Effector CD4-positive, alpha-beta T cell (primary cell): Measurements from ENCODE around the gene ETFB.

Source experiments
- DNase-seq: peaks from one replicate; pipeline ENCODE4 v3.0.0-alpha.2; 2020

ETFB gene

GRCh38 chr19:51327066-51328001 is 38.9 kb downstream of the ETFB start:
- DNase-seq, result peak; percentile 25

DNA sequence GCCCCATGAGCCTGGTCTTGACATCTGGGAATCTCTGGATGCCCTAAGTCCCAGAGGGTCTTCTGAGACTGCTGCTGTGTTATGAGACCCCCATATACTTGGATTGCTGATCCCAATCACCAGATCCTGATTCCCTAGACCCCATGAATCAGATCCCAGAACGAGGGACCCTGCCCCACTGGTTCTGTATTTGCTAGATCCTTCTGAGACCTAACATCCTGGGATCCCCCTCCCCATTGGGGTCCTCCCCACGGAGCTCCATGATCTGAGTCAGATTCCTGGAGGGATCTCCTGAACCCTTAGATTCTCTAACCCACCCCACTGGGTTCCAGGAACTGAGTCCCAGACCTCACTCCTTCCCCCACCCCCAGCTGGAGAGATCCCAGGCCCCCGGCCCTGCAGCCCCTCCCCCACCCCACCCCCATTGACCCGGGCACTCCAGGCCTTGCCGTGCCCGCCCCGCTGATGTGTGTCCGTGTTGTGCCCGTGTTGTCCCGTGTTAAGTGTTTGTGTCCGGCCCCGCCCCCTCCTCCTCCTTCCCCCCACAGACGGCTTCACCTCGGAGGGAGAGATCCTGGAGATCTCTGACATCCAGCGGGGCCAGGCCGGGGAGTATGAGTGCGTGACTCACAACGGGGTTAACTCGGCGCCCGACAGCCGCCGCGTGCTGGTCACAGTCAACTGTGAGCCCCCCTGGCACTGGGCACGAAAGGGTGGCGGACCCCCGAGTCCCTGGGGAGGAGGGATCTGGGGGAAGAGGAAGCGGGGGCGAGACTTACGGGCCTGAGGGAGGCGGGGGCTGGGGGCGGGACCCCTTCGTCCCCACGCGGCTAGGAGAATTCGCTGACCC is 39.7 kb downstream of the ETFB start:
- no peak for DNase-seq

GRCh38 chr19:51325161-51325976 is 40.8 kb downstream of the ETFB start:
- DNase-seq, result no peak

- no peak for DNase-seq
Observed at GRCh38 chr19:51324167-51324481, 42.1 kb downstream of the ETFB start.

DNA sequence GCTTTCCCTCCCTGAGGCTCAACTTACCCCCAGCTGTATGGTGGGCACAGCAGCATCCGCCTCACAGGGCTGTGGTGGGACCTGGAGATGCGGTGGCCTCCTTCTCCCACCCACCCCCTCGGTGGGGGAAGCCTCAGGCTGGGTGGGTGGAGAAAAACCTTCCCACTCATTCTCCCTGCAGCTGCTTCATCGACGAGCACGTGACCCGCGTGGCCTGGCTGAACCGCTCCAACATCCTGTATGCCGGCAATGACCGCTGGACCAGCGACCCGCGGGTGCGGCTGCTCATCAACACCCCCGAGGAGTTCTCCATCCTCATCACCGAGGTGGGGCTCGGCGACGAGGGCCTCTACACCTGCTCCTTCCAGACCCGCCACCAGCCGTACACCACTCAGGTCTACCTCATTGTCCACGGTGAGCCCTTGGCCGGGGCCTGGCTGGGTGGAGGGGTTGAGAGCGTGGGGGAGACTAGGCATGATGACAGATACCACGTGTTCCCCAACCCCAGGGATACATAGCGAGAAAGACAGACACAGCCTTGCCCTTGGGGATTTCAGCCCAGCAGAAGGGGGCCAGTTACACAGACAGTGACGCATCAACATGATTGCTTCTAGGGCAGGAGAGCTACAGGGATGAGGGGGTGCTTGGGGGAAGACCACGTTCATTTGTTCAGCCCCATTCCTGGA is 42.6 kb downstream of the ETFB start:
- no peak for DNase-seq

DNA sequence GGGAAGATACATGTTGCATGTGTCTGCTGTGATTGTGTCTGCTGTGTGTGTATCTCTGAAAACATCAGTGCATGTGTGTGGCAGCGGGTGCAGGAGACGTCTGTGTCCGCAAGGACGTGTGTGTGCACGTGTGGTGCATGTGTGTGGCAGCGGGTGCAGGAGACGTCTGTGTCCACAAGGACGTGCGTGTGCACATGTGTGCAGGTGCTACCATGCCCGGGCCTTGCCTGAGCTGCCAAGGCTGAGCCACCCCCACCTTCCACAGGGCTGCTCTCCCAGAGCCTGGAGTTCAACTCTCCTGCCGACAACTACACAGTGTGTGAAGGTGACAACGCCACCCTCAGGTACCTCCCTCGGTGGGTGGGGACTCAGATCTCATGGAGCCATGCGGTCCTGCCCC is 44.4 kb downstream of the ETFB start:
- DNase-seq, result no peak

- no peak for DNase-seq
Observed at GRCh38 chr19:51320280-51320657, 45.9 kb downstream of the ETFB start.

DNA sequence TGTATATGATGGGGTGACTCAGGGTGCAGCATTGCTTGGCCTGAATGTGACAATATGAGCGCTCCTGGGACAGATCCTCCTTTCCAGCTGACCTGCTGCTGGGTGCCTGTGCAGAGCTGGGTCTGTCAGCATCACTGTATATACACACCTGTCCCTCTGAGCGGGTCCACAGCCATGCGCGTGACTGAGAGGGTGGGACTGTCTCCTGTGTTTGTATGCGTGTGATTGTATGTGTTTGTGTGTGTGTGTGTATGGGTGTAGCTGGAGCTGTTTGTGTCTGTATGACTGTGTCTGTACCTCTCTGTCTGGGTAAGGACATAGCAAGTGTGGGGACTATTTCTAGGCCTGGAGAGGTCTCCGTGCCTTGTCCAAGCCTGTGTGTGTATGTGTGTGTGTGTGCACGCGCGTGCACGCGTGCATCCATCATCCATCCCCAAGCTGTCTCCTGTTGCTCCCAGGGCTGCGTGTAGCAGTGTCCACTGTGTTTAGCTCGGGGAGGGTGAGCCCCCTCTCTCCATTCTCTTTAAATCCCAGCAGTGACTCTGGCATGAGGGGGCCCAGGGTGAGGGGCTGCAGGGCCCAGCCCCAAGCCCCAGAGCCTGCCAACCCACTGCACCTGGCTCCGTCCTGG is 46.4 kb downstream of the ETFB start:
- no peak for DNase-seq

GRCh38 chr19:51318687-51319648 is 47.2 kb downstream of the ETFB start:
- no peak for DNase-seq

DNA sequence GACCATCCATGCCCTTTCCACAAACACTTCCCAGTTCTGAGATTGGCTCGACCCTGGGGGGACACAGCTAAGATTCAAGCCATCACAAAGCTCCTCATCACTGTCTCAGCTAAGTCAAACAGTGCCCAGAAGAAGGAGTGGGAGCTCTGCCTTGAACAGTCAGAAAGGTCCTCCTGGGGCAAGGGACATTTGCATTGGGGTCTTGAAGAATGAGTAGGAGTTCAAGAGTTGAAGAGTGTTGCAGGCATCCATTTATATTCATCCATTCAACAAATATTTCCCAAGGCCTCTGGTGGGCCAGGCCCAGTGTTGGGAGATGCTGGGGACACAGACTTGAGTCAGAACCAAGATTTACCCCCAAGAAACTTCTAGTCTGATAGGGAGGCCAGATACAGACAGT is 48.2 kb downstream of the ETFB start:
- DNase-seq, result no peak

DNA sequence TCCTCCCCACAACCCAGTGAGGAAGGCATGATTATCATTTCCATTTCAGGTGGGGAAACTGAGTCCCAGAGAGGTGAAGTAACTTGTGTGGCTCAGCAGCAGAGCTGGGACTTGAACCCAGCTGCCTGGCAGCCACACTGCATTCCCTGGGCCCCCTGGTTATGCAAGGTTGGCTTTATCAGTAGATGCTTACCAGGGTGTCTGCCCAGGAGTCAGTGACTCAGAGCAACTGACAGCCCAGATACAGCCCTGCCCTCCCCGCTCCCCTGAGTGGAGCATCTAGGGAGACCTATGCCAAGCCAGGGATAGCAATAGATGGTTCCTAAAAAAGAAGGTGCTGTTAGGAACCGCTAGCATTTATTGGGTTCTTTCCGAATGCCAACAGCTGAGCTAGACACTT is 48.8 kb downstream of the ETFB start:
- no peak for DNase-seq

GRCh38 chr19:51316688-51317087 is 49.5 kb downstream of the ETFB start:
- DNase-seq, result no peak

DNA sequence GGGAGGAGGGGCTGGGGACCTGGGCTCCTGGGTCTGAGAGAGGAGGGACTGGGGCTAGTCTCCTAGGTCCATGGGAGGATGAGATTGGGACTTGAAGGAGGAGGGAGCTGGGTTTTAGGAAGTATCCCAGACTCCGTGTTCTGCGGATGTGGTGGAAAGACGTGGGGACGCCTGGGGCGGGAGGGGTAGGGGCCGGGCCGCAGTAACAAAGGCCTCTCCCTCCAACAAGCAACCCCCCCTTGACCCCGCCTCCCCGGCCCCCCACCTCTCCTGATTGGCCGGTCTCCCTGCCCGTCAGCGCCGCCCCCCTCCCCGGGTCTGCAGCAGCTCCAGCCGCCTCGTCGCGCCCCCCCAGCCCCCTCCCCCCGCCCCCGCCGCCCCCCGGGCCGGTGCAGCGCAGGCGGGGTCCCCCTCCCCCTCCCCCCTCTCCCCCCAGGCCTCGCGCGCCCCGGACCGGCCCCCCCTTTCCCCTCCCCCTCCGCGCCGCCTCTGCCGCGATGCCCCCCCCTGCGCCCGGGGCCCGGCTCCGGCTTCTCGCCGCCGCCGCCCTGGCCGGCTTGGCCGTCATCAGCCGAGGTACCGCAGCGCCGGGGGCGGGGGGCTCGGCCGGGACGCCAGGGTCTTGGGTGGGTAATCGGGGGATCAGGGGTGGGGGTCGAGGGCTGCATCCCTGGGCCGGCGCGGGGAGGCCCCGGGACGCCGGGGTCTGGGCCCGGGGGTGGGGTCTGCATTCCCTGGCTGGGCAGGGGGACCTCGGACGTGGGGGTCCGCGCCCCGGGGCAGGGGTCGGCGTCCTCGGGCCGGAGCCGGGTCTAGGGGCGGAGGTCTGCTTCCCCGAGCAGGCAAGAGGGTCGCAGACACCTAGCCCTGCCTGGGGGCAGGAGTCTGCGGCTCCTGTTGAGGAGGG is 54.6 kb downstream of the ETFB start, which contains the start of gene IGLON5:
Gene IGLON5, plus strand, starts transcription at position 294 of the 907 bp plus-strand sequence. Its CDS starts 204 bp downstream, at position 498.
- DNase-seq, result no peak

DNA sequence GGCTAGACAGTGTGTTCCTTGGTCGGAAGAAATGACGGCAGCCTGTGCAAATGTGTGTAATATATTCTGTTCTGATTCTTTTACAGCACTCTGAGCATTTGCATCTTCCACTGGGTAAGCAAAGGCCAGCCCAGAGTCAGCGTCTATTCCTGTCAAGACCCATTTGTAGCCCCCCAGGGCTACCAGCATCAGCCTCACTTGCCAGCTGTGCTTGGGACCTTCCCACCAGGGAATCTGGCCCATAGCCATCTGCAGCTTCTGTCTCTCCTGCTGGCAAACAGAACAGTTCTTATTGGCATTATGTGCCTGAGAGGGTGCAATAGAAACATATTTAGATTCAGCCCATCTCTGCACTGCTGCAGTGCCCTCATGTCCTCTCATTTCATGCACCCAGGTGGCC is 60.7 kb downstream of the ETFB start:
- no peak for DNase-seq

- DNase-seq, result no peak
Observed at GRCh38 chr19:51301266-51301665, 64.9 kb downstream of the ETFB start.

- DNase-seq, result no peak
Observed at GRCh38 chr19:51297406-51297805, 68.8 kb downstream of the ETFB start.

GRCh38 chr19:51296336-51297093 is 69.7 kb downstream of the ETFB start:
- DNase-seq, result no peak

- DNase-seq, result no peak
Observed at GRCh38 chr19:51295382-51296126, 70.6 kb downstream of the ETFB start.
